Forelimb muscle (tissue), 1 donor: ENCODE results near the gene RMI2. TPM values are rescaled to one million over a fixed set of nuclear protein-coding genes. Genes with fewer than 3 reads are reported as not detected.

Experiments
- DNase-seq: peaks from one replicate; pipeline ENCODE4 v3.0.0-alpha.2; 2013; ENCODE audit warnings: low read depth
- polyA plus RNA-seq: library from polyadenylated mRNA; unstranded; fragments of 120-200 nt; gene quantifications from one replicate; pipeline ENCODE4 v1.2.1, GENCODE V29; 2013; ENCODE audit not compliant: insufficient read length

RMI2 gene
- polyA plus RNA-seq, 1 donor: 7.6 TPM

- DNase-seq: no peak
Observed at GRCh38 chr16:11327277-11328171, 17.7 kb upstream of the RMI2 start.

- peak; percentile 65 for DNase-seq
Observed at GRCh38 chr16:11328172-11329070, 16.8 kb upstream of the RMI2 start.

- no peak for DNase-seq
Observed at GRCh38 chr16:11329071-11329491, 16.2 kb upstream of the RMI2 start.

GRCh38 chr16:11329891-11330290 lies 15.4 kb upstream of the RMI2 start:
- no peak for DNase-seq

GRCh38 chr16:11330526-11331237 lies 14.6 kb upstream of the RMI2 start:
- DNase-seq: no peak

GRCh38 chr16:11331967-11332366 lies 13.3 kb upstream of the RMI2 start:
- DNase-seq: no peak

GRCh38 chr16:11333010-11333409 lies 12.2 kb upstream of the RMI2 start:
- DNase-seq: no peak

GRCh38 chr16:11333702-11334101 lies 11.6 kb upstream of the RMI2 start:
- DNase-seq: no peak

- no peak for DNase-seq
Observed at GRCh38 chr16:11334831-11335404, 10.3 kb upstream of the RMI2 start.

GRCh38 chr16:11339075-11339474 lies 6.2 kb upstream of the RMI2 start:
- DNase-seq: no peak

GRCh38 chr16:11340710-11341109 lies 4.5 kb upstream of the RMI2 start:
- DNase-seq: no peak

- DNase-seq: no peak
Observed at GRCh38 chr16:11341371-11341770, 3.9 kb upstream of the RMI2 start.

- no peak for DNase-seq
Observed at GRCh38 chr16:11342021-11342855, 3.0 kb upstream of the RMI2 start.

GRCh38 chr16:11346700-11347319 lies 1.6 kb downstream of the RMI2 start:
- DNase-seq: no peak

GRCh38 chr16:11347831-11348230 lies 2.6 kb downstream of the RMI2 start:
- DNase-seq: no peak

GRCh38 chr16:11348737-11349598 lies 3.7 kb downstream of the RMI2 start:
- no peak for DNase-seq

- no peak for DNase-seq
Observed at GRCh38 chr16:11349599-11350276, 4.5 kb downstream of the RMI2 start.

- no peak for DNase-seq
Observed at GRCh38 chr16:11350519-11350918, 5.3 kb downstream of the RMI2 start.

GRCh38 chr16:11350921-11351335 lies 5.7 kb downstream of the RMI2 start:
- no peak for DNase-seq
